ENCODE measurements around the gene ENOSF1. TPM values are rescaled to one million over a fixed set of nuclear protein-coding genes. Genes with fewer than 3 reads are reported as not detected.

Gene ENOSF1
- total and polyA plus RNA-seq, 2 of the 13 experiments (the other 11 are each of a cell fraction or from before 2014, with no cell fraction given) = 37.6 to 40.1 TPM

- POLR2A ChIA-PET = no interaction called here
These were observed 80.9 kb downstream of the ENOSF1 start for GRCh38 chr18:631560-631959.

GRCh38 chr18:629269-630150 is 82.9 kb downstream of the ENOSF1 start:
- 62% methylated on average over 6 of the region's 6 CpGs for WGBS (ENCODE audit: low lambda C conversion rate)
- in situ Hi-C loops (cut with HindIII; ENCODE audit: extremely low pct_ligation_motif_present, low pct_unique_long_range_greater_than_20kb) (no loop called here), intact Hi-C loops (cut with micrococcal nuclease; ENCODE audit: unreplicated experiment) (loop anchor here (10.0 kb wide), 1 partner anchor 75 kb away; no protein-coding TSS in a partner anchor)
- ATAC-seq (peak; percentile 59; the same call in 2 of the 3 replicates), DNase-seq (ENCODE audit: low spot score) (no peak), FAIRE-seq (no peak)
- POLR2A ChIA-PET = no interaction called here
- H3K36me3 ChIP-seq (replicated peaks in 1 of 2; ENCODE audit: control insufficient read depth in 1 of 2, insufficient read depth in 2 of 2, low read length in 2 of 2) = no peaks in the 10 kb centered on the region
- no peak overlapping the region for H2AFZ ChIP-seq (ENCODE audit: low read length)
- no peaks in the 10 kb centered on the region for H4K20me1 ChIP-seq (ENCODE audit: insufficient read depth, low read length)
- no peaks in the 10 kb centered on the region for H3K9me3 ChIP-seq (ENCODE audit: low read length)
- H3K4me2 ChIP-seq (ENCODE audit: low read depth, low read length) = no peak overlapping the region
- H3K9ac ChIP-seq (ENCODE audit: insufficient read depth, low read depth, low read length) = no peak overlapping the region
- no peaks in the 10 kb centered on the region for H3K27me3 ChIP-seq (ENCODE audit: control insufficient read depth in 1 of 2, insufficient read depth in 2 of 2, low read length in 2 of 2)
- H3K4me1 ChIP-seq (ENCODE audit: insufficient read depth, low read length) = peaks cover 3% of the 10 kb centered on the region; the same call in 1 of the 2 replicates
- TF ChIP-seq KAT7 (CRISPR knock-in tag; IDR thresholded peaks at IDR 0.05; ENCODE audit: borderline replicate concordance) (no peak), ZNF329 (CRISPR knock-in tag; IDR thresholded peaks at IDR 0.05; ENCODE audit: low read depth) (no peak), ZNF256 (CRISPR knock-in tag; conservative IDR thresholded peaks at IDR 0.05) (no peak), EED (CRISPR knock-in tag; IDR thresholded peaks at IDR 0.05) (no peak)
- CTCF ChIA-PET (ENCODE audit: low intra/inter-chr PET ratio, low total read pairs) = no interaction called here
- no TSS peak for BruUV-seq (replicated peaks)
- no peak overlapping the region for H3K4me3 ChIP-seq (replicated peaks in 1 of 3; ENCODE audit: insufficient read depth in 1 of 3, low read depth in 2 of 3, low read length in 3 of 3)
- no peaks in the 10 kb centered on the region for H3K79me2 ChIP-seq (ENCODE audit: insufficient read depth, low read length)
- no peak overlapping the region for H3K27ac ChIP-seq (ENCODE audit: extremely low read length, insufficient read depth, low read length)

More at GRCh38 chr18:631560-631959, 80.9 kb downstream of the ENOSF1 start:
- no peak overlapping the region for H3K4me3 ChIP-seq (replicated peaks in 1 of 3; ENCODE audit: insufficient read depth in 1 of 3, low read depth in 2 of 3, low read length in 3 of 3)
- no peak for TF ChIP-seq ARNTL (CRISPR knock-in tag; IDR thresholded peaks at IDR 0.05)
- peak; percentile 36; the same call in 1 of the 2 replicates for TF ChIP-seq CREB1 (IDR thresholded peaks at IDR 0.05)
- no peak for TF ChIP-seq CREB1 (CRISPR knock-in tag; IDR thresholded peaks at IDR 0.05)
- H3K79me2 ChIP-seq (ENCODE audit: insufficient read depth, low read length) = no peaks in the 10 kb centered on the region
- H3K4me1 ChIP-seq (ENCODE audit: insufficient read depth, low read length) = peaks cover 11% of the 10 kb centered on the region; the same call in 1 of the 2 replicates
- ATAC-seq (no peak), DNase-seq (ENCODE audit: low spot score) (no peak), FAIRE-seq (no peak)
- no peaks in the 10 kb centered on the region for H3K36me3 ChIP-seq (replicated peaks in 1 of 2; ENCODE audit: control insufficient read depth in 1 of 2, insufficient read depth in 2 of 2, low read length in 2 of 2)
- no peaks in the 10 kb centered on the region for H3K9me3 ChIP-seq (ENCODE audit: low read length)
- BruUV-seq (replicated peaks) = no TSS peak
- intact Hi-C loops (cut with micrococcal nuclease; ENCODE audit: unreplicated experiment) (no loop called here), in situ Hi-C loops (cut with HindIII; ENCODE audit: extremely low pct_ligation_motif_present, low pct_unique_long_range_greater_than_20kb) (no loop called here)
- no peaks in the 10 kb centered on the region for H4K20me1 ChIP-seq (ENCODE audit: insufficient read depth, low read length)
- no peak overlapping the region for H3K4me2 ChIP-seq (ENCODE audit: low read depth, low read length)
- no peak overlapping the region for H2AFZ ChIP-seq (ENCODE audit: low read length)
- no peak overlapping the region for H3K27ac ChIP-seq (ENCODE audit: extremely low read length, insufficient read depth, low read length)
- H3K27me3 ChIP-seq (ENCODE audit: control insufficient read depth in 1 of 2, insufficient read depth in 2 of 2, low read length in 2 of 2) = no peaks in the 10 kb centered on the region; a peak in 1 of 5 replicates
- H3K9ac ChIP-seq (ENCODE audit: insufficient read depth, low read depth, low read length) = no peak overlapping the region
- CTCF ChIA-PET (ENCODE audit: low intra/inter-chr PET ratio, low total read pairs) = no interaction called here

All from HepG2 (cell line).